Measurements from ENCODE around the gene SCN5A. TPM values are rescaled to one million over a fixed set of nuclear protein-coding genes. Genes with fewer than 3 reads are reported as not detected.

Gene SCN5A
- 1.2 TPM for total RNA-seq

GRCh38 chr3:38649500-38650247, at the start of gene SCN5A:
Gene SCN5A, minus strand, starts transcription at chr3:38649687. Its CDS starts 16,380 bp downstream, at chr3:38633307.
- FAIRE-seq: no peak

DNA sequence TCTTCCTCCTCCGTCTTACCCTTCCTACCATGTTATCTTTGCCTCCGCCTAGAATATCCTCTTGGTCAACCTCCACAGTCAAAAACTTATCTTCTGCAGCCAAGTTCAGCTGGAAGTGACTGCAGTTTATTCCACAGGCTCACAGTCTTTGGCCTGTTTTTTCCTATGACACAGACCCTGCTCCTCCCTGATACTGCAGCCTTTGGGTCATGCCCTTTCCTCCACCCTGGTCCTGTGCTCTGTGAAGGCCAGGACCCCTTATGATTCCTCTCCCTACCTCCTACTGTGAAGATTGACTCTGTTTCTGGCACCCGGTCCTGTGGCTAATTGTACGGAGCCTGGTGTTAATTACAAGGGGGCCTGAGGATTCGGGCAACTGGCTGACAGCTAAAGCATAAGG, 49.3 kb upstream of the SCN5A start:
- FAIRE-seq: no peak
- no peak for DNase-seq (ENCODE audit: low spot score in 2 of 2)

More at GRCh38 chr3:38649500-38650247, at the start of gene SCN5A:
- DNase-seq (ENCODE audit: low spot score in 2 of 2): peak; percentile 77 to 83

GRCh38 chr3:38698061-38698460, 48.6 kb upstream of the SCN5A start:
- FAIRE-seq: no peak
- no peak for DNase-seq (ENCODE audit: low spot score in 2 of 2)

GRCh38 chr3:38696034-38696433, 46.5 kb upstream of the SCN5A start:
- no peak for FAIRE-seq
- no peak for DNase-seq (ENCODE audit: low spot score in 2 of 2)

DNA sequence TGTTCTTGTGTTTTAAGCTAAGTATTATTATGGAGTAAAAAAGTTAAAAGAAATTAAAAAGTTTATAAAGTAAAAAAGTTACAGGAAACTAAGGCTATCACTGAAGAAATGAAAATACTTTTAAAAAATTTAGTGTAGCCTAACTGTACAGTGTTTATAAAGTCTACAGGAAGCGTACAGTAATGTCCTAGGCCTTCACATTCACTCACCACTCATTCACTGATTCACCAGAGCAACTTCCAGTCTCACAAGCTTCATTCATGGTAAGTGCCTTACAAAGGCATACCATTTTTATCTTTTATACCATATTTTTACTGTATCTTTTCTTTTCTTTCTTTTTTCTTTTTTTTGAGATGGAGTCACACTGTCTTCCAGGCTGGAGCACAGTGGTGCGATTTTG, 40.7 kb upstream of the SCN5A start:
- no peak for FAIRE-seq
- DNase-seq (ENCODE audit: low spot score in 2 of 2): no peak

- no peak for DNase-seq (ENCODE audit: low spot score in 2 of 2)
- no peak for FAIRE-seq
Observed at GRCh38 chr3:38689774-38690173, 40.3 kb upstream of the SCN5A start.

DNA sequence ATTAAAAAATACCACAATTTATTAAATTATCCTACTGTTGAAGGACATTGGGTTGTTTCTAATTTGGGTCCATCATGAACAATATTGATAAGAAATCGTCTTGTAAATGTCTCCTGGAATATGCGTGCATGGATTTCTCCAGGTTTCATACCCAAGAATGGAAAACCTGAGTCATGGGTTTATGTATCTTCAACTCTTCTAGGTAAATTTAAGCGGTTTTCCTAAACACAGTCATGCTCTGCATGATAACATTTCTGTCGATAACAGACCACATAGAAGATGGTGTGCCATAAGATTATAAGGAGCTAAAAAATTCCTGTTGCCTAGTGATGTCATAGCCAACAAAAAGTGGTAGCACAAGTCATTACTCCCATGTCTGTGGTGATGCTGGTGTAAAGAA, 39.9 kb upstream of the SCN5A start:
- DNase-seq (ENCODE audit: low spot score in 2 of 2): no peak
- FAIRE-seq: no peak

DNA sequence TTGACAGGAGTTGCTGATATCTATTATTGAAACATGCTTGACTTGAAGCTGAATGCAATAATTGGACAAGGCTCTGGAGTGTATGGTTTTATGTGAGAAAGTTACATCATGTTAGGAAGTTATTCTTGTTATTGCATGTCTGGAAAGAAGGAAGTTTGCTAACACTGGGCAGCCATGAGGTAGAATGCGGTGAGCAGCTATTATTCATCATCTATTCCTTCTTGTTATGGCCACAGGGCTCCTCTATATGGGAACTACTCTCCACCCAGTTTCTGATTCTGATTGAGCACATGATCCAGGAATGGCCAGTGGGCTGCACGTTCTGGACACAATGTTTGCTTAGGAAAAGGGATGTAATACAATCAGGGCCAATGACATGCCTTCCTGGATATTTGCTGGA, 37.8 kb upstream of the SCN5A start:
- DNase-seq (ENCODE audit: low spot score in 2 of 2): no peak
- FAIRE-seq: no peak

GRCh38 chr3:38684546-38684945, 35.1 kb upstream of the SCN5A start:
- no peak for FAIRE-seq

GRCh38 chr3:38669668-38670067, 20.2 kb upstream of the SCN5A start:
- FAIRE-seq (no peak), DNase-seq (ENCODE audit: low spot score in 2 of 2) (no peak)

More at GRCh38 chr3:38684546-38684945, 35.1 kb upstream of the SCN5A start:
- no peak for DNase-seq (ENCODE audit: low spot score in 2 of 2)

- no peak for FAIRE-seq
Observed at GRCh38 chr3:38662544-38662943, 13.1 kb upstream of the SCN5A start.

DNA sequence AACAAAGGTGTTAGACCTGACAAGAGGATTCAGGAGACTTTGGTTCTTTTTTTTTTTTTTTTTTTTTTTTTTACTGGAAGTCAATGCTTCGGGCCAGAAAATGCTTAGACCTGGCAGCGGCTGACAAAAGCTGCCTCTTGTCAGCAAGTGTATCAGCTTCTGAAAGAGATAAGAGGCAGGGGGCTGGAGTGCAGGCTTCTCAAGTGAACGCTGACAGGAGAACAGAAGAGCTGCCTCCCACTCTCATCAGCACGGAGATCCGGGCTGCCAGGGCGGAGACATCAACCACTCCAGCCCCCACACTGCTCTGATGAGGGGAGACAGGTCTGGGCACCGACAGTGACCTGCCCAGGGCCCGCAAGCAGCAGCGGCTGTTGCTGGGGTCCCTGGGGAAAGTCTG, 9.4 kb upstream of the SCN5A start:
- FAIRE-seq (no peak), DNase-seq (ENCODE audit: low spot score in 2 of 2) (no peak)

More at GRCh38 chr3:38662544-38662943, 13.1 kb upstream of the SCN5A start:
- no peak for DNase-seq (ENCODE audit: low spot score in 2 of 2)

- FAIRE-seq (no peak), DNase-seq (ENCODE audit: low spot score in 2 of 2) (no peak)
Observed at GRCh38 chr3:38657369-38657768, 7.9 kb upstream of the SCN5A start.

DNA sequence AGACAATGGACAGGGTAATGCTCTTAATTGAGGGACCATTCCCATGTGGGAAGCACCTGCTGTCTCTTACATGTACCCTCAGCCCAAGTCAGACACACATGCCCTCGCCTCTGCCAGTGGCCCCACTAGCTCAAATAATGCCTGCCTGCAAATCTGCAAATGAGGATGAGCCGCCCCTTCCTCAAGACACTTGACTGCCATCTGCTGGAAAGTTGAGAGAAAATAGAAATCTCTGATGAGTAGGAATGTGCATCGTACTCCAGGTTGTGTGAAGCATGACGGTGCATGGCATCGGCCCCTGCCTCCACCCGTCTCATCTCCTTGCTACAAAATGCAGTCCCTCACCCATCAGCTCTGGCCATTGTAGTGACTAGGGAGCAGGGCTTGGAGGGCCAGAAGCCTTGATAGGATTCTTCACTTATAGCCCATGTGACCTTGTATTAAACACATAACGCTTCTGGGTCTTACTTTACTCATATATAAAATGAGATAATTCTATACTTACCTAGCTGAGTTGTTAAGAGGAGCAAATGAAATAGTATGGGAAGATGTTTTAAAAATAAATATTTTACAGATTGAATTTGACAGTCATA, 6.3 kb upstream of the SCN5A start:
- DNase-seq (ENCODE audit: low spot score in 2 of 2) (peak in 1 of 2 donors; percentile 16), FAIRE-seq (no peak)

GRCh38 chr3:38653685-38654537, 4.4 kb upstream of the SCN5A start:
- DNase-seq (ENCODE audit: low spot score in 2 of 2) (no peak), FAIRE-seq (no peak)

- DNase-seq (ENCODE audit: low spot score in 2 of 2) (no peak), FAIRE-seq (no peak)
Observed at GRCh38 chr3:38652934-38653333, 3.4 kb upstream of the SCN5A start.

DNA sequence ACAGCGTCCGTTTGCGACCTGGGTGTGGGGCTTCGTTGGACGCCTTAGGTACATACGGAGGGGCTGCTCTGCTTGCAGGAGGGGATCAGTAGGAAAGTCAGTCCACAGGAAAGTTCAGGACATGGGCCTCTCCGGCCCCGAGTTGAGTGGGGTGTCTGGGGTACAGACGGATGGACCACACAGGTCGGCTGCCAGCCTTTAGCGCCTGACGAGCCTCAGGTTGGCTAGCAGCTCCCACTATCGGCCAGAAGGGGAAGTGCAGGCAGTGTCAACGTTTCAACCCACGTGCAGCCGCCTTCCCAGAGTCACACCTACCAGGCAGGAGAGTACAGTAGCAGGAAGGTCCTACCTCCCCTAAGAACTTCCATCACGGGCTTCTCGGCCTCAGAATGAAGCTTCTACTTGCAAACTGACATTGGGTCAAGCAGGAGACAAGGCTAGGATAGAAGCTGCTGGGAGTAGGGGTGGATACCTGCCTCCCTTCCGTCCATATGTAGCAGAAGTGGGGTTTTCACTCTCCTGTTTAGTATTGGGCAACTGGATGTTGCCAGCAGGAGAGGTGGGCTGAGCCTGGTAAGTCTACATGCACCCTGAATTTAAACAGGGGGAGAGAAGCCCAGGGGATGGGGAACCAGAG, 1.8 kb upstream of the SCN5A start:
- peak; percentile 56 to 70 for DNase-seq (ENCODE audit: low spot score in 2 of 2)
- FAIRE-seq: no peak

DNA sequence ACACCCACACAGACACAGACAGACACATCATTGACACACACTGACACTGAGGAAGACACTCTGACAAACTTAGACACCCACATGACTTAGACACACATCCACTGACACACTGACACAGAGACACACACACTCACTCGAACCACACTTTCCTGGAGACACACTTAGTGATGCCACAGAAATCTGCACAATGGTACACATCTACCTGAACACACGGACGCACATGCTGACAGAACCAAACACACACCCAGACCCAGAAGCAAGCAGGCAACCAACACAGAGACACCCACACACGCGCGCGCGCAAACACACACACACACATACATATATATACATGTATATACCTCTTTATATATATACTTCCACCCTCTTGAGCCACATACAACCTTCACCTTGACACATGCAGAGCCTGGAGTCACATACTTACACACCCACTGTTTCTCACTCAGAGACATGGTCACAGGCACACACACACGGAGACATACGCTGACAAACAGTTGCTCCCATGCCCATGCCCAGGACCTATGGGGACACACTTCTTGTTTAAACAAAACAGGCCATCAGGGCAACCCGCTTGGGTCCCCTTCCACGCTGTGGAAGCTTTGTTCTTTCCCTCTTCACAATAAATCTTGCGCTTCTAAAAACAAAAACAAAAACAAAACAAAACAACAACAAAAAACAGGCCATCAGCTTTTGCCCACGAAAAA, 913 bp upstream of the SCN5A start:
- FAIRE-seq (no peak), DNase-seq (ENCODE audit: low spot score in 2 of 2) (no peak)

DNA sequence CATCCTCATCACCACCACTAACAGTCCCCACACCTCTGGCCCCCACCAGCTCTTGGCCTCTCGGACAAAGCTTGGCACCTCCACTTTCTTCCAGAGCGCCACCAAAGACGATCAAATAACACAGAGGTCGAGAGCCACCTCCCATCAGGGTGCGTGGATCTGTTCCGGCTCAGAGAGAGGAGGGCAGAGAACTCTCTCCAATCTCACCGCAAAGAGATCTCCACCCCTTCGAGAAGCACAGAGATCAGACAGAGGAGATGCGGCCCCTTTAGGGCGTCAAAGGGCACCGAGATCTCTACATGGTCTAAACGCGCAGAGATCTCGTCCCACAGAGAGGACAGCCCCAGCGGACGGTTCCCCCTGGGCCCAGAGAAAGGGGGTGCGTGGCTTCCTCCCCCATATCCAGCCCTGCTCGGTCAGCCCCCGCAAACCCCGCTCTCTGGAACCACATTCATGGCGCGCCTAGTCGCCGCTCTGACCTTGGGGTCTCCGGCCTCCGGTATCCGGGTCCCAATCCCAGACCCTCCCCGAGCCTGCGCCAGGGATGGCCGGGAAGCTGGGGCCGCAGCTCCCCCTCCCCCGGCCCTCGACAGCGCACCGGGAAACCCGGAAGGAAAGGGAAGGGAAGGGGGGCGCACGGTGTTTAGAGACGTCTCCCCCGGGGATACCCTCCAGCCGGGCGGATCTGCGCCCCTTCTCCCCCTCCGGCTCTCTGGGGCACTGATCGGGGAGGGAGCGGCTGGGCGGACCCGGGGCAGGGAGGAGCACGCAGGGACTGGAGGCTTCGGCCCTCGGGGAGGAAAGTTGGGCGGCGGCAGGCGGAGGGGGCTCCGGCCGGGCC, 608 bp downstream of the SCN5A start:
- no peak for DNase-seq (ENCODE audit: low spot score in 2 of 2)
- no peak for FAIRE-seq

All from frontal cortex (tissue), 4 donors.